HepG2 (cell line): ENCODE measurements around the gene NFE2L1. TPM values are rescaled to one million over a fixed set of nuclear protein-coding genes. Genes with fewer than 3 reads are reported as not detected.

ENCODE experiments used
- BHLHE40 ChIP-seq: IDR thresholded peaks from 2 replicates; pipeline ENCODE4 v1.6.1; 2011; ENCODE audit warnings: low read length, improper control_type of control experiment
- DBP ChIP-seq: sonication (generic); formaldehyde crosslinking; IDR thresholded peaks from 2 replicates; pipeline ENCODE4 v1.4.0; 2020; ENCODE audit warnings: missing genetic modification reagents; ENCODE audit errors: not compliant biosample characterization
- GATAD2A ChIP-seq: IDR thresholded peaks from 2 replicates; pipeline ENCODE4 v1.6.1; 2016
- HMGXB4 ChIP-seq, 2 experiments: sonication (generic) in 1 of 2; formaldehyde crosslinking in 1 of 2; IDR thresholded peaks; 2 replicates each; pipeline versions ENCODE4 v1.4.0 to v1.6.1; 2018 to 2020; ENCODE audit warnings: missing genetic modification reagents in 2 of 2, borderline replicate concordance in 1 of 2, low read depth in 1 of 2, mild to moderate bottlenecking in 1 of 2, missing biosample characterization in 1 of 2
- JUNB ChIP-seq: sonication (generic); formaldehyde crosslinking; IDR thresholded peaks from 2 replicates; pipeline ENCODE4 v1.8.0; 2022; ENCODE audit warnings: missing genetic modification reagents, mild to moderate bottlenecking, borderline replicate concordance
- MYNN ChIP-seq: sonication (generic); formaldehyde crosslinking; IDR thresholded peaks from 2 replicates; pipeline ENCODE4 v1.4.0; 2020; ENCODE audit warnings: mild to moderate bottlenecking, low read depth, missing genetic modification reagents
- PPARG ChIP-seq: conservative IDR thresholded peaks from 2 replicates; pipeline ENCODE4 v1.6.1; 2016; ENCODE audit warnings: missing biosample characterization, missing genetic modification reagents
- SP2 ChIP-seq: sonication (generic); formaldehyde crosslinking; IDR thresholded peaks from 2 replicates; pipeline ENCODE4 v1.5.1; 2020; ENCODE audit warnings: mild to moderate bottlenecking, missing genetic modification reagents
- SP5 ChIP-seq: IDR thresholded peaks from 2 replicates; pipeline ENCODE4 v1.6.1; 2016; ENCODE audit warnings: low read depth, borderline replicate concordance
- TERF1 ChIP-seq: sonication (generic); formaldehyde crosslinking; IDR thresholded peaks from 2 replicates; pipeline ENCODE4 v1.8.0; 2022; ENCODE audit warnings: mild to moderate bottlenecking, missing genetic modification reagents, moderate library complexity
- ZBTB8A ChIP-seq: sonication (generic); formaldehyde crosslinking; IDR thresholded peaks from 2 replicates; pipeline ENCODE4 v1.4.0; 2020; ENCODE audit warnings: mild to moderate bottlenecking, low read depth, missing genetic modification reagents, borderline replicate concordance
- ZMYM4 ChIP-seq: sonication (generic); formaldehyde crosslinking; IDR thresholded peaks from 2 replicates; pipeline ENCODE4 v1.8.1; 2023; ENCODE audit warnings: mild to moderate bottlenecking, missing genetic modification reagents
- ZNF207 ChIP-seq: fragments of 450-650 bp; IDR thresholded peaks from 2 replicates; pipeline ENCODE4 v1.6.1; 2016; ENCODE audit warnings: antibody characterized with exemption, borderline replicate concordance
- ZNF3 ChIP-seq: IDR thresholded peaks from 2 replicates; pipeline ENCODE4 v1.7.0; 2017; ENCODE audit warnings: inconsistent platforms
- ZNF318 ChIP-seq: sonication (generic); formaldehyde crosslinking; IDR thresholded peaks from 2 replicates; pipeline ENCODE4 v1.4.0; 2020; ENCODE audit warnings: mild to moderate bottlenecking, missing genetic modification reagents
- ZNF331 ChIP-seq: sonication (generic); formaldehyde crosslinking; IDR thresholded peaks from 2 replicates; pipeline ENCODE4 v1.4.0; 2020; ENCODE audit warnings: missing genetic modification reagents
- ZNF546 ChIP-seq: sonication (generic); formaldehyde crosslinking; conservative IDR thresholded peaks from 2 replicates; pipeline ENCODE4 v1.8.1; 2023; ENCODE audit warnings: mild to moderate bottlenecking, missing genetic modification reagents
- ZSCAN12 ChIP-seq: sonication (generic); formaldehyde crosslinking; IDR thresholded peaks from 2 replicates; pipeline ENCODE4 v1.9.0; 2021; ENCODE audit warnings: mild to moderate bottlenecking, missing genetic modification reagents
- polyA plus RNA-seq, 8 experiments: library from polyadenylated mRNA; depleted of rRNA in 3 of 8; stranded (reverse) in 7 of 8; unstranded in 1 of 8; fragments of >200 nt; fragmentation: Illumina TruSeq in 4 of 8; extraction: Trizol in 4 of 8; gene quantifications; 2 replicates each; pipeline versions ENCODE4 v1.2.1 to v1.2.3, GENCODE V29; 2011 to 2016; ENCODE audit warnings: low read depth in 4 of 8, missing spikeins in 1 of 8, mixed read lengths in 1 of 8; ENCODE audit not compliant: insufficient read depth in 1 of 8
- total RNA-seq, 5 experiments: library from RNA; depleted of rRNA; stranded (reverse); fragments of >200 nt; fragmentation: Illumina TruSeq; extraction: Trizol; gene quantifications; 2 replicates each; pipeline ENCODE4 v1.2.3, GENCODE V29; 2016; ENCODE audit warnings: low read depth in 1 of 5

Gene NFE2L1
- total and polyA plus RNA-seq, 2 of the 13 experiments (the other 11 are each of a cell fraction or from before 2014, with no cell fraction given), result 67.0 to 234 TPM

DNA sequence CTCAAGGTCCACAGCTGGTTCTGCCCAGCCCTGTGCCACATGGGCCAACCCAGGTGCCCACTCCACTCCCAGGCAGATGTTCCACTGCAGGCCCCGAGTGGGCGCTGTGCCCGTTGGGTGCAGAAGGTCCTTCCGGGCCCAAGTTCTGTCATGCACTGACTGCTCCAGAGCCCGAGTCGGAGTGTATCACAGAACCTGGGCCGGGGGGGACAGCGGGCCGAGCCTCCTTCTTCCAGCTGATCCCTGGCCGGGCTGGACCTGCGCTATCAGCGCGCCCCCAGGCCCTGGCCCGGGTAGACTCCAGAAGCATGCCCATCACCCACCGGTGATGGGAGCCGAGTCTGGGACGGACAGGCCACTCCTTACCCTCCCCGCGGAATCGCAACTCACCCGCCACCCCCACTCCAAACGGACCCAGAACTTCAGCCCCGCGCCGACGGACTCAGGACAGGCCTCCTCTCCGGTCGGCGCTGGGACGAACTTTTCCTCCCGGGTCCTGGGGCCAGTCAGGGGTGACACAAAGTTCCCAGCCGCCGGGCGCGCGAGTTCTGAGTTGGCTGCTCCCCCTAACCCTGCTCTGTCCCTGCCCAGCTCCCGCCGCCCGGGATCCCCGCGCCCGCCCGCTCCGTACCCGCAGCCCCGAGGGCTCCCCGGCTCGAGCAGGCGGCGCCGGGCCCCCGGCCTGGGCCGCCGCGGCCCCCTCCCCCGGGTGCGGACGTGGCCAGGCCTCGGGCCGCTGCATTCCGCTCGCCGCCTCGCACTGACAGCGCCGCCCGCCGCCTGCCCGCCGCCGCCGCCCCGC lies 10.9 kb upstream of the NFE2L1 start, which contains the start of gene COPZ2 (continued):
- TF ChIP-seq GATAD2A (peak; percentile 68), ZBTB8A (CRISPR knock-in tag) (no peak), BHLHE40 (no peak), ZSCAN12 (CRISPR knock-in tag) (no peak), SP2 (CRISPR knock-in tag) (no peak), HMGXB4 (CRISPR knock-in tag; IDR thresholded peaks at IDR 0.05; ENCODE audit: borderline replicate concordance in 1 of 2, low read depth in 1 of 2) (peak; percentile 93 to 94), TERF1 (no peak), SP5 (CRISPR knock-in tag) (no peak), ZNF331 (CRISPR knock-in tag) (peak; percentile 29; the same call in 1 of the 2 replicates), ZNF546 (no peak), MYNN (CRISPR knock-in tag) (no peak), PPARG (no peak), ZMYM4 (CRISPR knock-in tag) (peak; percentile 56; the same call in 1 of the 2 replicates), ZNF3 (no peak), JUNB (no peak), ZNF318 (CRISPR knock-in tag) (no peak; the same call in 1 of the 2 replicates), DBP (CRISPR knock-in tag) (no peak), ZNF207 (no peak)
